Dendritic cell treated with granulocyte-macrophage colony-stimulating factor and Interleukin-4, amounts not matched to agents 40 ng/mL and 50 ng/mL, for 4 days (primary cell): ENCODE data around the gene PRAMEF15.
"Not testable (repeated sequence)": the region's sequence is repeated elsewhere in the genome, so short reads cannot be mapped to it uniquely, and the experiment has no call there.

Experiments
- H3K27ac Mint-ChIP-seq: one replicate; pipeline ENCODE4 v1.8.0; 2022; ENCODE audit warnings: mild to moderate bottlenecking, mixed read lengths
- H3K27me3 Mint-ChIP-seq: one replicate; pipeline ENCODE4 v1.8.0; 2022; ENCODE audit warnings: mild to moderate bottlenecking, mixed read lengths
- H3K36me3 Mint-ChIP-seq: one replicate; pipeline ENCODE4 v1.8.0; 2022; ENCODE audit warnings: low read depth, mixed read lengths
- H3K4me1 Mint-ChIP-seq: one replicate; pipeline ENCODE4 v1.8.0; 2022; ENCODE audit warnings: low read depth, mixed read lengths
- H3K4me3 Mint-ChIP-seq: one replicate; pipeline ENCODE4 v1.8.0; 2022; ENCODE audit warnings: mild to moderate bottlenecking, moderate library complexity, mixed read lengths
- H3K9me3 Mint-ChIP-seq: one replicate; pipeline ENCODE4 v1.8.0; 2022; ENCODE audit warnings: mixed read lengths
- intact Hi-C: fragments of 100-400 bp; cut with micrococcal nuclease; formaldehyde crosslinking; loops from one replicate; pipeline ENCODE4 v1.15.0; 2022

Gene PRAMEF15

DNA sequence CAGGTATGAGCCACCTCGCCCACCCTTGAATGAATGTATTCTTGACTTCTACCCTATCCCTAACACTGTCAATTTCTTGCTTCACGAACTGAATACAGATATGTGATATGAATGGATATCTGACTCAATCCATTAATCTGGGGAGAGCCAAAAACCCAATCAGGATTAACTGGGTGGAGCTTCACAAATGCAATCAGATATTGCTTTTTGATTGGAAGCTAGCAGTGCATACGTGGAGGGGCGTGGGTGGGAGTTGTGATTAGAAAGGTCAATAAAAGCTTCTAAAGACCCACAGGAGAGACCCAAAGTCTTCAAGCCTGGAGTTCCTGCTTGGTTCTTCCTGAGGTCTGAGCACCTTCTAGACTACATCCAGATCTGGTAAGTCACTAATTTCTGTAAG, at the start of gene PRAMEF15:
Gene PRAMEF15, plus strand, starts transcription at position 301 of the 400 bp plus-strand sequence. CDS start 2,827 bp downstream, outside the sequence.
- H3K9me3 Mint-ChIP-seq, intact Hi-C loops, H3K4me3 Mint-ChIP-seq, H3K4me1 Mint-ChIP-seq, H3K27me3 Mint-ChIP-seq, H3K27ac Mint-ChIP-seq, H3K36me3 Mint-ChIP-seq: not testable (repeated sequence)

DNA sequence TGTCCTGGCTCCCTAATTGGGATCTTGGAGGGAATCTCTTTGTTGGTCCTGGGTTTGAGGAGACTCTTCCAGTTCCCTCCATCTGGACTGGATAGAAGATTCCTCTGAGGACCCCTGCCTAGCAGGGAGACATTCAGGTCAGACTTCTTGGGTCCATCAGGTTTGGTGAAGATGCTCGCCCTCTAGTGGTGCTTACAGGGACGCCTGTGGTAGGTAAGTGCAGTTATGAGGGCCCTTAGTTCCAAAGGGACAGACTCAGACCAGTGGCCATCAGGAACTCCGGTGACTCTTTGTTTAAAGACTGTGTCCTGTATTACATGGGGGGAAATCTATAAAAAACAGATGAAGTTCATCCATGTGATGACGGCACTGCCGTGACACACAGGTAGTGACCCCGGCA, 38.4 kb upstream of the PRAMEF15 start:
- H3K4me3 Mint-ChIP-seq, H3K27ac Mint-ChIP-seq, H3K9me3 Mint-ChIP-seq, H3K27me3 Mint-ChIP-seq, H3K36me3 Mint-ChIP-seq, H3K4me1 Mint-ChIP-seq, intact Hi-C loops: not testable (repeated sequence)

DNA sequence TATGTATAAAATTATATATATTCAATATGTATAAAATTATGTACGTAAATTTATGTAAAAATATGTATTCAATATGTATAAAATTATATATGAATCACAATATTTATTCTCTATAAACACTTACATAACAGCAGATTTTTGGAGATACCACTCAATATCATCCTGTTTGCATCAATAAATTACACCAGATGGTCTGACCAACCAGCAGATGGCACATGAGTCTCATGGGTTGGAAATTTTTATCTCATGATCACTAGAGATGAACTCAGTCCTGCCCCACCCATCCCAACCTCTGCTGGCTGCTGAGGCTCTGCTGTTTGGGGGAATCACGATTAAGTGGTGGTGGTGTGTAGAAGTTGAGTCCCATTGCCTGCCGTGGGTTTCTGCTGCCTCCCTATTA, 35.8 kb upstream of the PRAMEF15 start:
- H3K9me3 Mint-ChIP-seq, H3K36me3 Mint-ChIP-seq, H3K4me3 Mint-ChIP-seq, intact Hi-C loops, H3K27me3 Mint-ChIP-seq, H3K27ac Mint-ChIP-seq, H3K4me1 Mint-ChIP-seq: not testable (repeated sequence)

DNA sequence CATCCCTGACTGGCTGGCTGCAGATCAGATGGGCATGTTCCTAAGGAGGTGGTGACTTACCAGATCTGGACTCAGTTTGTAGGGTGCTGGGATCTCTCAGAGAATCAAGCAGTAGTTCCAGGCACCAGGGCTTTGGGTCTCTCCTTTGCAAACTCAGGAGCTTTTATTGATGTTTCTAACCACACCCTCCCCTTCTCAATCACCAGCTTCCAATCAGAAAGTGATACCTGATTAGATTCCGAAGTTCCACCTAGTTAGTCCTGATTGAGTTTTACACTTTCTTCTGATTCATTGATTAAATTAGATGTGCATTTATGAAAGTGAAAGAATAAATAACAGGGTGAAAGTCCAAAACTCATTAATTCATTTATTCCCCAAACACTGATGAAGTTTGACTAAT, 30.3 kb upstream of the PRAMEF15 start, which contains the start of gene PRAMEF8:
Gene PRAMEF8, minus strand, starts transcription at position 101 of the 400 bp plus-strand sequence. CDS start 1,046 bp downstream, outside the sequence.
- H3K27ac Mint-ChIP-seq, H3K9me3 Mint-ChIP-seq, H3K4me1 Mint-ChIP-seq, intact Hi-C loops, H3K4me3 Mint-ChIP-seq, H3K27me3 Mint-ChIP-seq, H3K36me3 Mint-ChIP-seq: not testable (repeated sequence)

DNA sequence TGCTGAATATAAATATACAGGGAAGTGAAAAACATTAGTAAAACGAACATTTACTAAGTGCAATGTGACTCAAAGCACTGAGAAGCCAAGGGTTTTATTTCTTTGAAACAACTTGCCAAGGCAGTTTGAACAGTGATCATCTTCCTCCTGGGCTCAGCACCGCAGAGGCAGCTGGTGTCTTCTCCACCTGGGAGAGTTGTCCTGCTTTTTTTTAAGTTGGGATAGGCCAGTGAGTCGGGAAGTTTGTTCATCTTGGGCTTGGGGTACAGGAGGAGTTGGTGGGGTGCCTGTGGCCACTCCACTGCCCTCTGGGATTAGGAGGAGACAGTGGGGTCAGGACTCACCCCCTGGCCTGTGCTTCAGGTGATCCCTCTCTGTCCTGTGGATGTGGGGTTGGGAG, 26.4 kb upstream of the PRAMEF15 start:
- H3K4me3 Mint-ChIP-seq, H3K4me1 Mint-ChIP-seq, H3K9me3 Mint-ChIP-seq, H3K27me3 Mint-ChIP-seq, intact Hi-C loops, H3K27ac Mint-ChIP-seq, H3K36me3 Mint-ChIP-seq: not testable (repeated sequence)

- H3K4me1 Mint-ChIP-seq, H3K36me3 Mint-ChIP-seq, H3K4me3 Mint-ChIP-seq, intact Hi-C loops, H3K27ac Mint-ChIP-seq, H3K9me3 Mint-ChIP-seq, H3K27me3 Mint-ChIP-seq: not testable (repeated sequence)
Measured at GRCh38 chr1:13297216-13297931, 18.0 kb upstream of the PRAMEF15 start.

- H3K4me3 Mint-ChIP-seq, H3K27me3 Mint-ChIP-seq, intact Hi-C loops, H3K9me3 Mint-ChIP-seq, H3K27ac Mint-ChIP-seq, H3K36me3 Mint-ChIP-seq, H3K4me1 Mint-ChIP-seq: not testable (repeated sequence)
Measured at GRCh38 chr1:13298699-13299098, 16.7 kb upstream of the PRAMEF15 start.

DNA sequence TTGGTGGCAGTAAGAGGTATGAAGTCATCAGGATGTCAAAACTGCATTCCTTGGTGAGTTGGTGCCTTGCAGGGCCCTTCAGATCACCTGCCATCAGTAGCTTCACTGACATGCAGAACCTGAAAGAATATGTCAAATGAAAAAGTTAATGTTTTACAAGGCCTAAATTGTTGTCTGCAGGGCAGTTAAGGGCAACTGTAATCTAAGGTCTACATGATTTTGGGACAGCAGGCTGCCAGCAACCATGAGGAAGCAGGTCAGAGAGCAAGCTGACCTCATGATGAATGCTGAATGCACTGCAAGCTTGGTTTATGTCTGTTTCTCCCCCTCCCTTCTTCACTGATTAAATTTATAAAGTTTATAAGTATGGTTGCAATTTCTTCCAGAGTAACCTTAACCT, 13.2 kb upstream of the PRAMEF15 start:
- H3K36me3 Mint-ChIP-seq, H3K4me3 Mint-ChIP-seq, H3K27me3 Mint-ChIP-seq, H3K9me3 Mint-ChIP-seq, H3K4me1 Mint-ChIP-seq, H3K27ac Mint-ChIP-seq, intact Hi-C loops: not testable (repeated sequence)

DNA sequence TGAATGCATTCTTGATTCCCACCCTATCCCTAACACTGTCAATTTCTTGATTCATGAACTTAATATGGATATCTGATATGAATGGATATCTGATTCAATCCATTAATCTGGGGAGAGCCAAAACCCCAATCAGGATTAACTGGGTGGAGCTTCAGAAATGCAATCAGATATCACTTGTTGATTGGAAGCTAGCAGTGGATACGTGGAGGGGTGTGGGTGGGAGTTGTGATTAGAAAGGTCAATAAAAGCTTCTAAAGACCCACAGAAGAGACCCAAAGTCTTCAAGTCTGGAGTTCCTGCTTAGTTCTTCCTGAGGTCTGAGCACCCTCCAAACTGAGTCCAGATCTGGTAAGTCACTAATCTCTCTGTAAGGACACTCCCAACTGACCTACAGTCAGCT, 12.1 kb upstream of the PRAMEF15 start, which contains the start of gene PRAMEF33:
Gene PRAMEF33, plus strand, starts transcription at position 301 of the 400 bp plus-strand sequence. CDS start 2,416 bp downstream, outside the sequence.
- not testable (repeated sequence) for H3K9me3 Mint-ChIP-seq

DNA sequence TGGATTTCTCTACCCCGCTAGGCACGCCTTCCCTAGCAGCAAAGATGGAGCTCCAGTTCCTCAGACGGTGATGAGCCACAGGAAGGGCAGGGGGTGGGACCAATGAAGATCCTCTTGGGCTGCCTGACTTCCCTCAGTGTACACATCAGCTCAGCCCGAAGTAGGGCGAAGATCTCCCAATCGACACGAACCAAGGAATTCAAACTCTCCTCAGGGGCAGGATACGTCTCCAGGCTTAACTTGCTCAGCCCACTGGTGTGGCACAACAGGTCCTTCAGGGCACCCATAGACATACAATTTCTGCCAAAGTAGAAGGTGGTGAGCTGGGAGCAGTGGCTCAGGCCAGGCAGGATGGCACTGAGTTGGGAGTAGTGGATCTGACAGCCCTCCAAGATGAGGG, 27.1 kb downstream of the PRAMEF15 start:
- H3K9me3 Mint-ChIP-seq, H3K36me3 Mint-ChIP-seq, intact Hi-C loops, H3K27me3 Mint-ChIP-seq, H3K4me1 Mint-ChIP-seq, H3K27ac Mint-ChIP-seq: not testable (repeated sequence)
- H3K4me3 Mint-ChIP-seq = peak overlapping the region; percentile 28

More for the DNA sequence above, 12.1 kb upstream of the PRAMEF15 start, which contains the start of gene PRAMEF33:
- H3K36me3 Mint-ChIP-seq, H3K4me3 Mint-ChIP-seq, H3K27me3 Mint-ChIP-seq, intact Hi-C loops, H3K27ac Mint-ChIP-seq, H3K4me1 Mint-ChIP-seq: not testable (repeated sequence)

DNA sequence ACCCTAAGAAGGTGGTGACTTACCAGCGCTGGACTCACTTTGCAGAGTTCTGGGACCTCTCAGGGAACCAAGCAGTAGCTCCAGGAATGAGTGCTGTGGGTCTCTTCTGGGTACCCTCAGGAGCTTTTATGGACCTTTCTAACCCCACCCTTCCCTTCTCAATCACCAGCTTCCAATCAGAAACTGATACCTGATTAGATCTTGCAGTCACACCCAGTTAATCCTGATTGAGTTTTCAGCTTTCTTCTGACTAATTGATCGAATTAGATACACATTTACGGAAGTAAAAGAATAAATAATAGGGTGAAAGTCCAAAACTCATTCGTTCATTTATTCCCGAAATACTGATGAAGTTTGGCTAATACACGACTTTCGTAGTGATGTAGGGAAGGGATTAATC, 31.7 kb downstream of the PRAMEF15 start, which contains the start of gene PRAMEF14:
Gene PRAMEF14, minus strand, starts transcription at position 101 of the 400 bp plus-strand sequence. CDS start 1,820 bp downstream, outside the sequence.
- H3K27ac Mint-ChIP-seq, H3K36me3 Mint-ChIP-seq, H3K27me3 Mint-ChIP-seq, H3K4me1 Mint-ChIP-seq, H3K4me3 Mint-ChIP-seq, H3K9me3 Mint-ChIP-seq, intact Hi-C loops: not testable (repeated sequence)

GRCh38 chr1:13353476-13353875, 38.1 kb downstream of the PRAMEF15 start:
- H3K9me3 Mint-ChIP-seq, H3K27ac Mint-ChIP-seq, H3K27me3 Mint-ChIP-seq, H3K36me3 Mint-ChIP-seq, H3K4me1 Mint-ChIP-seq, intact Hi-C loops, H3K4me3 Mint-ChIP-seq: not testable (repeated sequence)

GRCh38 chr1:13354475-13354874, 39.1 kb downstream of the PRAMEF15 start:
- H3K9me3 Mint-ChIP-seq, H3K36me3 Mint-ChIP-seq, H3K27ac Mint-ChIP-seq, intact Hi-C loops, H3K27me3 Mint-ChIP-seq, H3K4me3 Mint-ChIP-seq, H3K4me1 Mint-ChIP-seq: not testable (repeated sequence)

DNA sequence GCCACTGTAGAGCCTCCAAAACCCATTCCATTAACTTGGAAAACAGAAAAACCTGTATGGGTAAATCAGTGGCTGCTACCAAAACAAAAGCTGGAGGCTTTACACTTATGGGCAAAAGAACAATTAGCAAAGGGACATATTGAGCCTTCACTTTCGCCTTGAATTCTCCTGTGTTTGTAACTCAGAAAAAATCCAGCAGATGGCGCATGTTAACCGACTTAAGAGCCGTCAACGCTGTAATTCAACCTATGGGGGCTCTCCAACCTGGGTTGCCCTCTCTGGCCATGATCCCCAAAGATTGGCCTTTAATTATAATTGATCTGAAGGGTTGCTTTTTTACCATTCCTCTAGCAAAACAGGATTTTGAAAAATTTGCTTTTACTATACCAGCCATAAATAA, 41.4 kb downstream of the PRAMEF15 start:
- H3K4me3 Mint-ChIP-seq, H3K27ac Mint-ChIP-seq, H3K4me1 Mint-ChIP-seq, H3K27me3 Mint-ChIP-seq, H3K9me3 Mint-ChIP-seq, intact Hi-C loops, H3K36me3 Mint-ChIP-seq: not testable (repeated sequence)

DNA sequence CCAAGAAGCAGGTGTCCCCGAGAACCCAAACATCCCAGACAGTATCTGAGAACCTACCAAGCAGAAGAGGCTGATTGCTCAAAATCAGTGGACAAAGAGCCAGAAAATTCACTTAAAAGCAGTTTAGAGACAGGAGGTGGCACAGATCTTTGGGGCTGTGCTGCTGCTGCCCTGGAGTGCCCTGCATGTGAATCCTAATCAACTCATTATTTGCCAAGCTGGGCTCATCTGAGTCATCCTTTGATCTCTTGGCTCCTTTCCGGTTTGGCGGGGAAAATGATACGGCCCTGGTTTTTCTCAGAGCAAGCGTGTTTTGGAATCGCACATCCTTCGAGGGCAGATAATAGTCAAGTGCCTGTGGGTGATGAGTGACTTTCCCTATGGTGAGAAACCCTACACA, 47.0 kb downstream of the PRAMEF15 start:
- H3K36me3 Mint-ChIP-seq, H3K9me3 Mint-ChIP-seq, H3K27ac Mint-ChIP-seq, H3K27me3 Mint-ChIP-seq, H3K4me3 Mint-ChIP-seq, H3K4me1 Mint-ChIP-seq, intact Hi-C loops: not testable (repeated sequence)
